GM19099 (cell line): ENCODE measurements around the gene FARP1.

Source experiments
- POLR2A ChIP-seq: IDR thresholded peaks from 3 replicates; pipeline ENCODE4 v1.6.1; 2011; ENCODE audit warnings: low read depth; ENCODE audit not compliant: insufficient read length; ENCODE audit errors: extremely low read depth

FARP1 gene

GRCh38 chr13:98321395-98321794 is 178.5 kb downstream of the FARP1 start:
- no peak for TF ChIP-seq POLR2A

- TF ChIP-seq POLR2A, result no peak
Observed at GRCh38 chr13:98322091-98322718, 179.3 kb downstream of the FARP1 start.

GRCh38 chr13:98324105-98324504 is 181.2 kb downstream of the FARP1 start:
- TF ChIP-seq POLR2A, result no peak

GRCh38 chr13:98325724-98326123 is 182.8 kb downstream of the FARP1 start:
- no peak for TF ChIP-seq POLR2A

GRCh38 chr13:98326291-98326690 is 183.4 kb downstream of the FARP1 start:
- TF ChIP-seq POLR2A, result no peak

GRCh38 chr13:98327371-98328270 is 184.7 kb downstream of the FARP1 start:
- no peak for TF ChIP-seq POLR2A

GRCh38 chr13:98328511-98328910 is 185.6 kb downstream of the FARP1 start:
- TF ChIP-seq POLR2A, result no peak

GRCh38 chr13:98332222-98332621 is 189.3 kb downstream of the FARP1 start:
- no peak for TF ChIP-seq POLR2A

- no peak for TF ChIP-seq POLR2A
Observed at GRCh38 chr13:98332691-98333090, 189.8 kb downstream of the FARP1 start.

GRCh38 chr13:98333486-98333885 is 190.6 kb downstream of the FARP1 start:
- no peak for TF ChIP-seq POLR2A

- no peak for TF ChIP-seq POLR2A
Observed at GRCh38 chr13:98334620-98335205, 191.8 kb downstream of the FARP1 start.

GRCh38 chr13:98335721-98336120 is 192.8 kb downstream of the FARP1 start:
- no peak for TF ChIP-seq POLR2A

- TF ChIP-seq POLR2A, result no peak
Observed at GRCh38 chr13:98338310-98338709, 195.4 kb downstream of the FARP1 start.

- no peak for TF ChIP-seq POLR2A
Observed at GRCh38 chr13:98339684-98340425, 197.0 kb downstream of the FARP1 start.

GRCh38 chr13:98342953-98343352 is 200.1 kb downstream of the FARP1 start:
- TF ChIP-seq POLR2A, result no peak
